ENCODE measurements around the gene ACTL10. TPM values are rescaled to one million over a fixed set of nuclear protein-coding genes. Genes with fewer than 3 reads are reported as not detected.

Gene ACTL10
- total RNA-seq, 1 experiment from 2014 or later = 3.2 TPM

- intact Hi-C loops (cut with micrococcal nuclease) = loop anchor here (5.0 kb wide), 2 partner anchors 267 to 398 kb away; partner anchors contain the start of gene CDK5RAP1
- no peak for TF ChIP-seq CTCF (IDR thresholded peaks at IDR 0.05; ENCODE audit: unreplicated experiment)
- BruUV-seq (replicated peaks) = no TSS peak
- DNase-seq (ENCODE audit: unreplicated experiment) = no peak
- POLR2A ChIA-PET = interaction anchor here (1.0 to 4.4 kb wide), 7 partner anchors 51 to 325 kb away, joined by 4 to 38 read pairs (median 26); partner anchors contain the start of genes CBFA2T2, CDK5RAP1, CHMP4B and PXMP4
- H3K4me1 Mint-ChIP-seq (ENCODE audit: insufficient read depth, unreplicated experiment) = peaks cover 28% of the 10 kb centered on the region
- no peaks in the 10 kb centered on the region for H3K27me3 Mint-ChIP-seq (ENCODE audit: insufficient read depth, unreplicated experiment)
- no peak overlapping the region for H3K4me3 Mint-ChIP-seq (ENCODE audit: unreplicated experiment)
- peaks cover 12% of the 10 kb centered on the region for H3K36me3 Mint-ChIP-seq (ENCODE audit: insufficient read depth, unreplicated experiment)
- H3K27ac Mint-ChIP-seq (ENCODE audit: low read depth, unreplicated experiment) = no peak overlapping the region
- CTCF ChIA-PET = interaction anchor here (0.6 to 7.0 kb wide), 23 partner anchors 8 to 841 kb away, joined by 3 to 53 read pairs (median 7); partner anchors contain the start of gene CBFA2T2
- H3K9me3 Mint-ChIP-seq (ENCODE audit: unreplicated experiment) = no peaks in the 10 kb centered on the region
These were observed 2.5 kb downstream of the ACTL10 start for GRCh38 chr20:33669224-33669623.

- Mint-ChIP-seq H3K4me3 (ENCODE audit: unreplicated experiment) (no peak overlapping the region), H3K9me3 (ENCODE audit: unreplicated experiment) (no peaks in the 10 kb centered on the region), H3K27ac (ENCODE audit: low read depth, unreplicated experiment) (no peak overlapping the region), H3K36me3 (ENCODE audit: insufficient read depth, unreplicated experiment) (peaks cover 12% of the 10 kb centered on the region), H3K4me1 (ENCODE audit: insufficient read depth, unreplicated experiment) (peaks cover 25% of the 10 kb centered on the region), H3K27me3 (ENCODE audit: insufficient read depth, unreplicated experiment) (no peaks in the 10 kb centered on the region)
- ChIA-PET POLR2A (interaction anchor here (0.6 to 4.0 kb wide), 5 partner anchors 17 to 404 kb away, joined by 3 to 29 read pairs (median 3); partner anchors contain the start of genes CDK5RAP1 and ZNF341), CTCF (interaction anchor here (0.6 to 7.0 kb wide), 9 partner anchors 12 to 459 kb away, joined by 3 to 53 read pairs (median 7); no protein-coding TSS in a partner anchor)
- no peak for TF ChIP-seq CTCF (IDR thresholded peaks at IDR 0.05; ENCODE audit: unreplicated experiment)
- intact Hi-C loops (cut with micrococcal nuclease) = loop anchor here (5.0 kb wide), 2 partner anchors 268 to 397 kb away; partner anchors contain the start of gene CDK5RAP1
- no peak for DNase-seq (ENCODE audit: unreplicated experiment)
- no TSS peak for BruUV-seq (replicated peaks)
These were observed 3.3 kb downstream of the ACTL10 start for GRCh38 chr20:33669873-33670640.

- Mint-ChIP-seq H3K27ac (ENCODE audit: low read depth, unreplicated experiment) (no peak overlapping the region), H3K4me3 (ENCODE audit: unreplicated experiment) (no peak overlapping the region), H3K9me3 (ENCODE audit: unreplicated experiment) (no peaks in the 10 kb centered on the region), H3K27me3 (ENCODE audit: insufficient read depth, unreplicated experiment) (no peaks in the 10 kb centered on the region), H3K4me1 (ENCODE audit: insufficient read depth, unreplicated experiment) (peaks cover 27% of the 10 kb centered on the region), H3K36me3 (ENCODE audit: insufficient read depth, unreplicated experiment) (peaks cover 12% of the 10 kb centered on the region)
- CTCF ChIA-PET = interaction anchor here (0.6 to 7.0 kb wide), 6 partner anchors 12 to 458 kb away, joined by 3 to 53 read pairs (median 3); no protein-coding TSS in a partner anchor
- no peak for DNase-seq (ENCODE audit: unreplicated experiment)
- BruUV-seq (replicated peaks) = no TSS peak
- intact Hi-C loops (cut with micrococcal nuclease) = no loop called here
- no peak for TF ChIP-seq CTCF (IDR thresholded peaks at IDR 0.05; ENCODE audit: unreplicated experiment)
- POLR2A ChIA-PET = interaction anchor here (0.6 to 1.3 kb wide), 3 partner anchors 119 to 403 kb away, joined by 3 read pairs; no protein-coding TSS in a partner anchor
These were observed 4.2 kb downstream of the ACTL10 start for GRCh38 chr20:33670715-33671499.
